Suprapubic skin (tissue), 4 donors: ENCODE measurements around the gene LCORL. TPM values are rescaled to one million over a fixed set of nuclear protein-coding genes. Genes with fewer than 3 reads are reported as not detected.

Source experiments
- DNase-seq, 2 donors: peaks; one replicate each; pipeline ENCODE4 v3.0.0-alpha.2; 2019; ENCODE audit warnings: low spot score in 2 of 2
- H3K27ac ChIP-seq: fragments of 200-600 bp; sonication (generic); one replicate; pipeline ENCODE4 v1.5.1; 2019
- H3K27me3 ChIP-seq: fragments of 200-600 bp; sonication (generic); one replicate; pipeline ENCODE4 v1.5.1; 2019
- H3K36me3 ChIP-seq: fragments of 200-600 bp; sonication (generic); one replicate; pipeline ENCODE4 v1.5.1; 2019
- H3K4me1 ChIP-seq: fragments of 200-600 bp; sonication (generic); one replicate; pipeline ENCODE4 v1.5.1; 2019
- H3K4me3 ChIP-seq: fragments of 200-600 bp; sonication (generic); one replicate; pipeline ENCODE4 v1.5.1; 2019; ENCODE audit warnings: mild to moderate bottlenecking
- H3K9me3 ChIP-seq: fragments of 200-600 bp; sonication (generic); one replicate; pipeline ENCODE4 v1.5.1; 2019
- EP300 ChIP-seq: sonication (generic); formaldehyde crosslinking; IDR thresholded peaks from one replicate; pipeline ENCODE4 v1.6.1; 2017; ENCODE audit warnings: antibody characterized with exemption
- POLR2A ChIP-seq, 2 donors: fragments of 450-650 bp; IDR thresholded peaks; one replicate each; pipeline ENCODE4 v1.6.1; 2017; ENCODE audit warnings: antibody characterized with exemption in 2 of 2, mild to moderate bottlenecking in 2 of 2, moderate library complexity in 2 of 2
- POLR2AphosphoS5 ChIP-seq, 3 donors: sonication (generic); formaldehyde crosslinking; IDR thresholded peaks; one replicate each; pipeline ENCODE4 v1.6.1; 2017; ENCODE audit warnings: antibody characterized with exemption in 3 of 3
- WGBS: methylation state at CpG from one replicate; pipeline ENCODE4 v1.1.5; 2018; 5-methylcytosine and 5-hydroxymethylcytosine counted together
- total RNA-seq, 4 donors: library from RNA; depleted of rRNA; stranded (reverse); fragments of >200 nt; gene quantifications; one replicate each; pipeline ENCODE4 v1.1.0, GENCODE V29; 2016
- TF ChIP-seq, protein P1 (sequence below), 2 donors: fragments of 200-600 bp in 1 of 2; fragments of 450-650 bp in 1 of 2; sonication (generic) in 1 of 2; IDR thresholded peaks; one replicate each; pipeline ENCODE4 v1.5.1; 2016 to 2019; ENCODE audit warnings: antibody characterized with exemption in 2 of 2, mild to moderate bottlenecking in 1 of 2, moderate library complexity in 1 of 2

LCORL gene
- total RNA-seq, 4 donors from 2014 or later, result 14.9 to 26.4 (median 19.6) TPM

DNA sequence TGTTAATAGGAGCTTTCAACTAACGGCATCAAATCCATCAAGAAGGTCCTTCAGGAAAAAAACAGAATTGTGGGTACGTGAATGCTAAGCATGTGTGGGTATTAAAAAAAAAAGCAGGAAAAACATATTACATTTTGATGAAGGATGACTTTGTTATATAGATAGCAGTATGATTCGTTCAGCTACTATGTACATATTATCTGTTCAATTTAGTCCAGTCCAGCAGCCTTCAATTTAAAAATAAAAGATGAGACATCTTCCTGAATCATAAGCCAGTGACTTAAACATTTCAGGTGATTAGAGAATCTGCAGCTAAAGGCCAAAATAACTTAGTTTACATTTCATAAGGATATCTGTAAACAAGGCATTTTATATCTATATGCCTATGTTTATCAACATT lies 63.4 kb downstream of the LCORL start:
- Histone ChIP-seq H3K9me3 (no peaks in the 10 kb centered on the region), H3K27ac (no peak overlapping the region), H3K4me3 (no peak overlapping the region), H3K27me3 (no peaks in the 10 kb centered on the region), H3K4me1 (no peaks in the 10 kb centered on the region), H3K36me3 (peaks cover 12% of the 10 kb centered on the region)
- DNase-seq, result no peak
- WGBS, result 82% methylated on average over 3 of the region's 3 CpGs
- TF ChIP-seq, protein P1, sequence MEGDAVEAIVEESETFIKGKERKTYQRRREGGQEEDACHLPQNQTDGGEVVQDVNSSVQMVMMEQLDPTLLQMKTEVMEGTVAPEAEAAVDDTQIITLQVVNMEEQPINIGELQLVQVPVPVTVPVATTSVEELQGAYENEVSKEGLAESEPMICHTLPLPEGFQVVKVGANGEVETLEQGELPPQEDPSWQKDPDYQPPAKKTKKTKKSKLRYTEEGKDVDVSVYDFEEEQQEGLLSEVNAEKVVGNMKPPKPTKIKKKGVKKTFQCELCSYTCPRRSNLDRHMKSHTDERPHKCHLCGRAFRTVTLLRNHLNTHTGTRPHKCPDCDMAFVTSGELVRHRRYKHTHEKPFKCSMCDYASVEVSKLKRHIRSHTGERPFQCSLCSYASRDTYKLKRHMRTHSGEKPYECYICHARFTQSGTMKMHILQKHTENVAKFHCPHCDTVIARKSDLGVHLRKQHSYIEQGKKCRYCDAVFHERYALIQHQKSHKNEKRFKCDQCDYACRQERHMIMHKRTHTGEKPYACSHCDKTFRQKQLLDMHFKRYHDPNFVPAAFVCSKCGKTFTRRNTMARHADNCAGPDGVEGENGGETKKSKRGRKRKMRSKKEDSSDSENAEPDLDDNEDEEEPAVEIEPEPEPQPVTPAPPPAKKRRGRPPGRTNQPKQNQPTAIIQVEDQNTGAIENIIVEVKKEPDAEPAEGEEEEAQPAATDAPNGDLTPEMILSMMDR (IDR thresholded peaks at IDR 0.05), result no peak
- TF ChIP-seq POLR2AphosphoS5 (IDR thresholded peaks at IDR 0.05) (no peak), EP300 (no peak), POLR2A (IDR thresholded peaks at IDR 0.05) (no peak)

DNA sequence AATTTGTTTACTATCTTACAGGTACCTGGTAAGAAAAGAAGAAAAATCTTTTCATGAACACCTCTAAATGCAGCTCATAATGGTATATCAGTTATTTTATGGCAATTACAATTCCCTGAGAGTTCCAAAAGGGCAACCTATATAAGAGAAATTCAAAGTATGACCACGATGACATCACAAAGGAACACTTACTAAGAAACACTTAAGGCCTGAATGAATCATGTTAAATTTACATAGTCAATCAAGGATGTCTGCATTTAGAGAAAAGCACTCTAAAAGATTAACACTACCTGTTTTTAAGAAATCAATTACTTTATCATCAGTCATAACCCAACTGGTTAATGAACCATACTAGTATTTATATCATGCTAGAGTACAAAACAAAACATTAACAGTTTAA lies 63.9 kb downstream of the LCORL start:
- TF ChIP-seq, protein P1 (IDR thresholded peaks at IDR 0.05), result no peak
- no peak for TF ChIP-seq POLR2A (IDR thresholded peaks at IDR 0.05)
- TF ChIP-seq EP300, result no peak
- no peak for TF ChIP-seq POLR2AphosphoS5 (IDR thresholded peaks at IDR 0.05)
- Histone ChIP-seq H3K4me1 (no peaks in the 10 kb centered on the region), H3K36me3 (peaks cover 12% of the 10 kb centered on the region), H3K4me3 (no peak overlapping the region), H3K9me3 (no peaks in the 10 kb centered on the region), H3K27ac (no peak overlapping the region), H3K27me3 (no peaks in the 10 kb centered on the region)
- WGBS, result 85% methylated on average over 1 of the region's 1 CpG
- no peak for DNase-seq

- over 99% methylated on average over 4 of the region's 4 CpGs for WGBS
- no peak for DNase-seq
- no peak overlapping the region for H3K4me3 ChIP-seq
- no peak overlapping the region for H3K27ac ChIP-seq
- no peaks in the 10 kb centered on the region for H3K9me3 ChIP-seq
- no peaks in the 10 kb centered on the region for H3K27me3 ChIP-seq
- H3K4me1 ChIP-seq, result no peaks in the 10 kb centered on the region
- TF ChIP-seq, protein P1 (IDR thresholded peaks at IDR 0.05), result no peak
- peaks cover 12% of the 10 kb centered on the region for H3K36me3 ChIP-seq
Observed at GRCh38 chr4:17956245-17956644, 65.3 kb downstream of the LCORL start.

DNA sequence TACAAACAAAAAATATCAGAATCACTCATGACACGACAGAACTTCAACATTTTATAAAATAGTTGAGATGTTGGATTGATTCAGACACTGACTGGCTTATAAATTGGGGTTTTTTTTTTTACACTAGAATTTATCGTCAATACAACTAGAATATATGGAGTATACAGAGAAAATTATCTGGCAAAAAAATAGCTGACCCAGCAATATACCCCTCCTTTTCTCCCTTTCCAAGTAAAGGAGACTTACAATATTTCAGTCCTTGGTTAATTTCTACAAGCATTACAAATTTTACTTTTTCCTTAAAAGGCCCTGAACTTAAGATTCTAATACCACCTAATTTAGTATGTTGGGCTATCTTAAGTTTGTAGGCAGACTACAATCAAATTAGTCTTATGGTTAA lies 76.3 kb downstream of the LCORL start:
- Histone ChIP-seq H3K4me1 (peaks cover 6% of the 10 kb centered on the region), H3K36me3 (no peaks in the 10 kb centered on the region), H3K4me3 (no peak overlapping the region), H3K27me3 (no peaks in the 10 kb centered on the region), H3K9me3 (no peaks in the 10 kb centered on the region), H3K27ac (no peak overlapping the region)
- 93% methylated on average over 2 of the region's 2 CpGs for WGBS
- TF ChIP-seq, protein P1 (IDR thresholded peaks at IDR 0.05), result no peak
- TF ChIP-seq POLR2AphosphoS5 (IDR thresholded peaks at IDR 0.05) (no peak), POLR2A (IDR thresholded peaks at IDR 0.05) (no peak)
- no peak for DNase-seq

DNA sequence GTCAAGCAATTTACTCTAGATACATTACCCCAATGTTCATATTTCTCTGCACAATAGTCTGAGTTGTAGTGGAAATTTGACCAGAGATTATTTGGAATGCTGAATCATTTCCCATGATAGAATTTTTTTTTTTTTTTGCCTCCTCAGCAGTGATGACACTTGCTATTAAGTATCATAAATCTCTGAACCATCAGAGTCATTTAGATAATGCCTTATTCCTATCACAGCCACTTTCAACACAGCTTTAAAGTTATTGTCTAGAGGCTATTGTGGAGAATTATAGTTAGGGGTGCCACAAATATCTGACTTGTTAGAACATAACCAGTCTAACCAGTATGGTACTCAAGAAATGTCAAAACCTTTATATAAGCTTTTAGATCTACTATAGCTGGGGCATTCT lies 79.8 kb downstream of the LCORL start:
- H3K36me3 ChIP-seq, result no peaks in the 10 kb centered on the region
- H3K4me1 ChIP-seq, result peaks cover 6% of the 10 kb centered on the region
- DNase-seq, result no peak
- no peak overlapping the region for H3K27ac ChIP-seq
- no peak overlapping the region for H3K4me3 ChIP-seq
- H3K27me3 ChIP-seq, result no peaks in the 10 kb centered on the region
- no peaks in the 10 kb centered on the region for H3K9me3 ChIP-seq
- TF ChIP-seq POLR2AphosphoS5 (IDR thresholded peaks at IDR 0.05) (no peak), EP300 (no peak), POLR2A (IDR thresholded peaks at IDR 0.05) (no peak)
- TF ChIP-seq, protein P1 (IDR thresholded peaks at IDR 0.05), result no peak
